Vagina (tissue), 2 donors: ENCODE results near the gene KRT24.

Experiments used
- POLR2A ChIP-seq, 2 donors: fragments of 450-650 bp; IDR thresholded peaks; one replicate each; pipeline ENCODE4 v1.6.1; 2017; ENCODE audit warnings: antibody characterized with exemption in 2 of 2, mild to moderate bottlenecking in 2 of 2, moderate library complexity in 2 of 2
- POLR2AphosphoS5 ChIP-seq, 2 donors: sonication (generic); formaldehyde crosslinking; IDR thresholded peaks; one replicate each; pipeline ENCODE4 v1.9.0; 2017; ENCODE audit warnings: antibody characterized with exemption in 2 of 2, mild to moderate bottlenecking in 2 of 2, low read depth in 1 of 2; ENCODE audit not compliant: insufficient read depth in 1 of 2
- TF ChIP-seq, protein P1 (sequence below), 3 experiments: fragments of 450-650 bp in 2 of 3; fragments of 200-600 bp in 1 of 3; sonication (generic) in 1 of 3; IDR thresholded peaks; one replicate each; pipeline ENCODE4 v1.5.1; 2017 to 2019; ENCODE audit warnings: antibody characterized with exemption in 3 of 3, mild to moderate bottlenecking in 2 of 3, moderate library complexity in 2 of 3

- TF ChIP-seq POLR2A (IDR thresholded peaks at IDR 0.05) (no peak), POLR2AphosphoS5 (IDR thresholded peaks at IDR 0.05; ENCODE audit: insufficient read depth in 1 of 2, low read depth in 1 of 2) (no peak)
- TF ChIP-seq, protein P1, sequence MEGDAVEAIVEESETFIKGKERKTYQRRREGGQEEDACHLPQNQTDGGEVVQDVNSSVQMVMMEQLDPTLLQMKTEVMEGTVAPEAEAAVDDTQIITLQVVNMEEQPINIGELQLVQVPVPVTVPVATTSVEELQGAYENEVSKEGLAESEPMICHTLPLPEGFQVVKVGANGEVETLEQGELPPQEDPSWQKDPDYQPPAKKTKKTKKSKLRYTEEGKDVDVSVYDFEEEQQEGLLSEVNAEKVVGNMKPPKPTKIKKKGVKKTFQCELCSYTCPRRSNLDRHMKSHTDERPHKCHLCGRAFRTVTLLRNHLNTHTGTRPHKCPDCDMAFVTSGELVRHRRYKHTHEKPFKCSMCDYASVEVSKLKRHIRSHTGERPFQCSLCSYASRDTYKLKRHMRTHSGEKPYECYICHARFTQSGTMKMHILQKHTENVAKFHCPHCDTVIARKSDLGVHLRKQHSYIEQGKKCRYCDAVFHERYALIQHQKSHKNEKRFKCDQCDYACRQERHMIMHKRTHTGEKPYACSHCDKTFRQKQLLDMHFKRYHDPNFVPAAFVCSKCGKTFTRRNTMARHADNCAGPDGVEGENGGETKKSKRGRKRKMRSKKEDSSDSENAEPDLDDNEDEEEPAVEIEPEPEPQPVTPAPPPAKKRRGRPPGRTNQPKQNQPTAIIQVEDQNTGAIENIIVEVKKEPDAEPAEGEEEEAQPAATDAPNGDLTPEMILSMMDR (IDR thresholded peaks at IDR 0.05) = no peak
Measured at GRCh38 chr17:40648384-40648968, 55.1 kb downstream of the KRT24 start.
